Measurements from ENCODE around the gene TAX1BP3.

GRCh38 chr17:3656353-3656752 lies 12.0 kb downstream of the TAX1BP3 start:
- TF ChIP-seq CTCF (IDR thresholded peaks at IDR 0.05; ENCODE audit: low read depth, low read length) (no peak), EZH2phosphoT487 (IDR thresholded peaks at IDR 0.05; ENCODE audit: low read depth) (no peak)

Measured in OCI-LY3 (cell line).